Hindlimb muscle (tissue), 1 donor: ENCODE data around the gene ESYT1. TPM values are rescaled to one million over a fixed set of nuclear protein-coding genes. Genes with fewer than 3 reads are reported as not detected.
A peak's percentile ranks its signal among the peaks of the same experiment; 100 is the strongest.
"Not testable (repeated sequence)": the region's sequence is repeated elsewhere in the genome, so short reads cannot be mapped to it uniquely, and the experiment has no call there.

ENCODE experiments used
- DNase-seq: peaks from one replicate; pipeline ENCODE4 v3.0.0-alpha.2; 2013
- polyA plus RNA-seq: library from polyadenylated mRNA; unstranded; fragments of 120-200 nt; gene quantifications from one replicate; pipeline ENCODE4 v1.2.1, GENCODE V29; 2013; ENCODE audit not compliant: insufficient read length

Gene ESYT1
- polyA plus RNA-seq, 1 donor, result 87.7 TPM

DNA sequence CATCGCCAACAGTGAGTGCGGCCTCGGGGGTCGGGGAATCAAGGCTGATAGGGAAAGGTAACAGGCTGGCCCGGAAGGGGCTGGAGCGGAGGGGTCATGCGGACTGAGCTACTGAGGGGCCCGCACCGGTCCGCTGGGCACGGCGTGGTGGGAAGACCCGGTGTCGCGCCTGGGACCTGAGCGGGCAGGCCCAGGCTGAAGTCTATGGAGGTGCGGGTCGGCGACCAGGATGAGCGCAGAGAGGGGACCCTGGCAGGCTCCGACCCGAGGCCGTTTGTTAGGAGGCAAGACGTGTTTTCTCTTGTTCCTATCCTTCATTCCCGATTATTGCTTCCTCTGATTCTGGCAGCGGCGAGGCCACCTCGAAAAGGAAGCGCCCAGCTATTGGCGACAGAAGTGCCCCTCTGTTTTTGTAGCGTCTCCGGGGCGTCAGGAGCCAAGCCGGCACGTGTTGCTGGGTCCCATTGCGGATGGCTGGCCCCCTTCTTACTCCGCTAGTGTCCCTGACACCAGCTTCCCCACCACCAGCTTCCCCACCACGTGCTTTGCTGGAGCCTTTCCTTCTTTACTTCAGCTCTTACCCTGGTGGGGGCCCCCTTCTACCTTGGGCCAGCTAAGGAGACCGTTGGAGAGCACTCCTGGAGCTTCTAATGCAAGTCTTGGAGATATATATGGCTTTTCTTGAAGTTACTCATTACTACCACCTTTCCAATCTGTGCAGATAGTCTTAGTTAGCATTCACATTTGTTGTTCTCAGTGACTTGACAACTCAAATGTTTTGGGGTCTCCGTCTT is 23.1 kb upstream of the ESYT1 start:
- DNase-seq, result no peak

- DNase-seq, result no peak
These were observed 22.5 kb upstream of the ESYT1 start for GRCh38 chr12:56105609-56105902.

DNA sequence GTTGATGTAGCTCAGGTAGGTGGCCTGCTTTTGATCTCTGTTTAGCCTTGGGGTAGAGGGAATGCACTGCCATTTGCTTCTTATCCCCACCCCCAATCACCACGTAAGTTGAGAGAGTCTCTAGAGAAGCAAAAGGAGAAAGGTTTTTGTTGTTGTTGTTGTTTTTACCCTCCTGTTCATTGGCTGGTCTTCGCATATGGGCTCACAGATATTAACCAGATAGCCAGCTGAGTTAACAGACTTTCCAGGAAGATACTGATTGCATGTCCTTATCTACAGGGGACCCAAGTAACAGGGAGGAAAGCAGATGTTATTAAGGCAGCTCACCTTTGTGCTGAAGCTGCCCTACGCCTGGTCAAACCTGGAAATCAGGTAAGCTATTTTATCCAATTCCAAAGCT is 20.8 kb upstream of the ESYT1 start:
- no peak for DNase-seq

DNA sequence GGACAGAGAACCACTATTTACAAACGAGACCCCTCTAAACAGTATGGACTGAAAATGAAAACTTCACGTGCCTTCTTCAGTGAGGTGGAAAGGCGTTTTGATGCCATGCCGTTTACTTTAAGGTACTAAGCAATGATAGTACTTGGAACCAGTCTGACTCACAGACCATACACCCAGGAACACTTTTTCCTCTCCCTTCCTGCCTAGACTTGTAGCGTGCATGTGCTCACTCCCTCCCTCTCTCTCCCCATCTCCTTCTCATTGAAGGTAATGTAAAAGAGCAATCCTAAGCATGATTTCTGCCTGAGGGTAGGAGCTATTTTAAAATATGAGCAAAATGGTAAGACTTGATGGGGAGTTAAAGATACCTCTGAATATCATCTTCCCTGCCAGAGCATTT is 17.5 kb upstream of the ESYT1 start:
- DNase-seq, result no peak

DNA sequence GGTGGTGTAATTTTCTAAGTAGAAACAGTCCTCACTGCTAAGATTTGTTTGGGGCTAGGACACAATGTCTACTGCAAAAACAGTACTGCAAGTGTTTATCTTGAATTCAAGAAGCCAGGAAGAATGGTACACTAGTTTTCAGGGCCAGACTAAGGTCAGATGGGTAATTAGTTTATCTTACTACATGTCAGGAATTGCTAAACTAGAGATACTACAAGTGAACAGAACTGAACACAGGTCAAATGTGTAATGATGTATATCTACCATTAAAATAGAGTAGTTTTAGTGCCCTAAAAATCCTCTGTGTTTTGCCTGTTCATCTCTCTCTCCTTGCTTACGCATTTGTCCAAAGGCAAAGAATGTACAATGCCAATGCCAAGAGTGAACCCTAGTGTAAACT is 14.0 kb upstream of the ESYT1 start:
- no peak for DNase-seq

GRCh38 chr12:56115329-56115728 is 12.7 kb upstream of the ESYT1 start:
- no peak for DNase-seq

- peak; percentile 97 for DNase-seq
These were observed 11.6 kb upstream of the ESYT1 start, which contains the start of gene RPL41 for GRCh38 chr12:56116267-56117081. Gene RPL41, plus strand, starts transcription at chr12:56116633.

GRCh38 chr12:56117082-56117706 is 10.9 kb upstream of the ESYT1 start:
- DNase-seq, result not testable (repeated sequence)

GRCh38 chr12:56117778-56118687 is 10.0 kb upstream of the ESYT1 start, which contains the start of gene ZC3H10:
Gene ZC3H10, plus strand, starts transcription at chr12:56118266. Its CDS starts 2,297 bp downstream, at chr12:56120563.
- peak; percentile 99 for DNase-seq

DNA sequence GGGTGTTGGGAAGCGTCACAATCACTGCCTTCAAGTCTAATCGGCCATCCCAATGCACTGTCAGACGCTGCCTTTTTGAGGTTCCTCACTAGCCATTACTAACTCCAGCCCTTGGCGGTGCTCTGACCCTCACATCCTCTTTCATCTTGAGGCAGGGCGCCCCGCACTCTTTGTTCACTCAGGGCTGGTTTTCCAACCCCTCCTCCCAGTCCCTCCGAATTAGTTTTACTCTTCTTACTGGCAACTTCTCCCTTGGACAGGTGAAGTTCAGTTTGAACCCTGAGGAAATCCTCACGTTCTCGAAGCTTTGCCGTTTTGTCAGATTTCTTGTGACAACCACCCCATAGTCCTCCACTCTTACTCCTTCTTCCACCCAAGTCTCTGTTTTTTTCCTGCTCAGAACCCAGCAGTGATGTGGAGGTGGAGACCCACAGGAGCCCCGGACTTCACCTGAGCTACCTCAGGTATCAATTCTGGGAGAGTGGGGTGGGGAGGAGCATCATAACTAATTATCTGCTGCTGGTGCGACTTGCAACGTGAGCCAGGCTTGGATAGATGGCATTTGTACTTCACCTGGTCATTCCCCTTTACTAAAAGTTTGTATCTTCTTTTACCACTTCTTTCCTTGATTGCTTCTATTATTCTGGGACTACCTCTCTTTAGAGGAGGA is 9.2 kb upstream of the ESYT1 start:
- DNase-seq, result no peak

- peak; percentile 77 for DNase-seq
These were observed 8.7 kb upstream of the ESYT1 start for GRCh38 chr12:56119361-56119796.

GRCh38 chr12:56120158-56120846 is 7.8 kb upstream of the ESYT1 start:
- DNase-seq, result no peak

GRCh38 chr12:56121204-56121870 is 6.7 kb upstream of the ESYT1 start:
- no peak for DNase-seq

DNA sequence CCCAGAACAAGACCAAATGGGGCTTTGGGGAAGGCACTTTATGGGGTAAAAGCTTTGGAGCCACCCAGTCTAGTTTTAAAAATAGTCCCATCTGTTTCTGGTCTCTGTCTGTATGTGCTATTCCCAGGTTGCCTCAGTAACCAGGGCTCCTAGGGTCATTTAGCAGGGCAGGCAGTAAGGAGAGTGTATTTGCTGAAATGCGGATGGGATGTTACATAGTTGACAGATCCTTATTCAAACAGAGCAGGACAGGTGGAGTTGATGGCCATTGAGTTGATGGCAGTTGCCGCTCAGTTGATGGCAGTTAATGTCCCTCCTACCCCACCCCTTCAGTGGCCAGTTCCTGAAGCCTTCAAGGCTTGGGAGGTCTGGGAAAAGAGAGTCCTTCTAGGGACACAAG is 5.4 kb upstream of the ESYT1 start:
- no peak for DNase-seq

DNA sequence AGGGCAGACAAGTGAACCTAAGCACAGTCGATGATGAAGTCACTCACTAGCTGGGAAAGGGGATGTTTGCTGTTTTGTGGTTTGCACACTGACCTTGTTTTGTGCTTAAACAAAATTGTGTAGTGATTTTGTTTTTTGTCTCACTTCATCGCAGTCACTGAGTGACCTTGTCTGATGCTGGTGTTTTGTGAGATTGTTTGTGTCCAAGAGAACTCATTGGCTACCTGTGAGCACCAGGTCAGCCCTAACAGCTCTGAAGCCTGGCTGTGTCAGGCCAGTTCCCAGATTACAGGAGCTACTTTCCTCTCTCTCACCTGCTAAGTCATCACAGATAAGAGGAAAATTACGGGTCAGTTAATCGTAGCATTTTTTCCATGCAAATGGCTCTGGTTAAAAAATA is 3.9 kb upstream of the ESYT1 start:
- no peak for DNase-seq

GRCh38 chr12:56126732-56127239 is 1.3 kb upstream of the ESYT1 start:
- DNase-seq, result no peak

GRCh38 chr12:56127485-56127887 is 581 bp upstream of the ESYT1 start:
- DNase-seq, result no peak

GRCh38 chr12:56128670-56129205 is 671 bp downstream of the ESYT1 start:
- DNase-seq, result no peak

DNA sequence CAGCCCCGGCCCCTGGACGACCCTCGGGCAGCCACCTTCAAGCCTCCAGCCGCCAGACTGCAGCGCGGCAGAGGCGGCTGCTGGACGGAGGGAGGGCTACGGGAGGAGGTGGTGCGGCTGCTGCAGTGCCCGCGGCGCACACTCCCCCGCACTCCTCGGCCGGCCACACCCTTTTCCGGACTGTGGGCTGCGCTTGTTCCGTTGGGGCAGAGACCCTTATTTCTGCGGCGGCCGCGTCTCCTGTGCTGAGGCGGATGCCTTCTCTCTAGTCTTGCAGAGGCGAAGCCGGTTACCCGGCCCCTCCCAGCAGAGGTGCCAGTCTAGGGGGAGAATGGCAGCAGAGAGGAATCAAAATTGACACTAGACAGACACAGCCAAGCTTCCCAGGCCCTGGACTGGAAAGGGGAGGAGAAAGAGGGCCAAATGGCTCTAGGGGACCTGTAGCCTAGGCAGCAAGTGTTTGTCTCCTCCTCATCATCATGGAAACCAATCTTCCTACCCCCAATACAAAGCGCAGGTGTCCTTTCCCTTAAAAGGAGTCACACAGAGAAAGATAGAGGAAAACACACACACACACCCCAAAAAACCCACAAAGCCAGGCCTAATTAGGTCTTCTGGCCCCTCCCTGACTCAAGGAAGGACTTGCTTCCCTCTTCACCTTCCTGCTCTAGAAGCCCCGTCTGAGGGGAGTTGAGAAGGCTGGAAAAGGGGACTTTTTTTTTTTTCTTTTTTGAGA is 1.3 kb downstream of the ESYT1 start:
- no peak for DNase-seq
